Activated T-helper 1 cell treated with anti-CD3 and anti-CD28 coated beads, Interleukin-12 subunit alpha, Interleukin-12 subunit beta, Interleukin-2, Interleukin-4 antibody, amounts not matched to agents 30 ng/mL and 10 ng/mL and 1 ng/mL, durations not matched to agents 14 hours and 24 hours and 36 hours (primary cell): ENCODE results near the gene MS4A6A. TPM values are rescaled to one million over a fixed set of nuclear protein-coding genes. Genes with fewer than 3 reads are reported as not detected.
"Not testable (repeated sequence)": the region's sequence is repeated elsewhere in the genome, so short reads cannot be mapped to it uniquely, and the experiment has no call there.

Experiments used
- DNase-seq: peaks from one replicate; pipeline ENCODE4 v3.0.0; 2021; ENCODE audit warnings: low spot score
- H3K27ac Mint-ChIP-seq: one replicate; pipeline ENCODE4 v1.8.0; 2021; ENCODE audit warnings: mild to moderate bottlenecking, mixed read lengths
- H3K27me3 Mint-ChIP-seq: one replicate; pipeline ENCODE4 v1.8.0; 2022; ENCODE audit warnings: mild to moderate bottlenecking, moderate library complexity, mixed read lengths; ENCODE audit not compliant: insufficient read depth
- H3K36me3 Mint-ChIP-seq: one replicate; pipeline ENCODE4 v1.8.0; 2021; ENCODE audit warnings: low read depth, mixed read lengths
- H3K4me1 Mint-ChIP-seq: one replicate; pipeline ENCODE4 v1.8.0; 2021; ENCODE audit warnings: low read depth, mixed read lengths
- H3K4me3 Mint-ChIP-seq: one replicate; pipeline ENCODE4 v1.8.0; 2021; ENCODE audit warnings: mild to moderate bottlenecking, moderate library complexity, mixed read lengths
- H3K9me3 Mint-ChIP-seq: one replicate; pipeline ENCODE4 v1.8.0; 2021; ENCODE audit warnings: mixed read lengths
- intact Hi-C: fragments of 100-400 bp; cut with micrococcal nuclease; formaldehyde crosslinking; loops from one replicate; pipeline ENCODE4 v1.15.1; 2024
- total RNA-seq: library from RNA; stranded (reverse); gene quantifications from 2 replicates; pipeline ENCODE4 v1.2.3, GENCODE V29; 2022

The MS4A6A gene
- total RNA-seq, 1 donor from 2014 or later = not detected

- H3K4me1 Mint-ChIP-seq = no peaks in the 10 kb centered on the region
- no peak overlapping the region for H3K4me3 Mint-ChIP-seq
- no peak overlapping the region for H3K27ac Mint-ChIP-seq
- intact Hi-C loops = no loop called here
- peaks cover under 1% of the 10 kb centered on the region for H3K27me3 Mint-ChIP-seq
- H3K36me3 Mint-ChIP-seq = no peaks in the 10 kb centered on the region
- H3K9me3 Mint-ChIP-seq = no peaks in the 10 kb centered on the region
- no peak for DNase-seq
Measured at GRCh38 chr11:60143768-60144167, 39.1 kb downstream of the MS4A6A start.

DNA sequence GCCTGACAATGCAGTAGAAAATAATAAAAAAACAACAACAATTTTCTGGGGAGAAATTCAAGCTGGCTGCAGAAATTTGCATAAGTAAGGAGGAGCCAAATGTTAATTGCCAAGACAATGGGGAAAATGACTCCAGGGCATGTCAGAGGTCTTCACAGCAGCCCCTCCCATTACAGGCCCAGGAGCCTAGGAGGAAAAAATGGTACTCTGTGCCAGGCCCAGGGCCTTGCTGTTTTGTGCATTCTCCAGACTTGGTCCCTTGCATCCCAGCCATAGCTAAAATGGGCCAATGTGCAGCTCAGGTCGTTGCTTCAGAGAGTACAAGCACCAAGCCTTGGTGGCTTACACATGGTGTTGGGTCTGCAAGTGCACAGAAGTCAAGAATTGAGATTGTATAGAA is 49.0 kb downstream of the MS4A6A start:
- no peak for DNase-seq
- no peak overlapping the region for H3K27ac Mint-ChIP-seq
- peaks cover 2% of the 10 kb centered on the region for H3K27me3 Mint-ChIP-seq
- no peaks in the 10 kb centered on the region for H3K4me1 Mint-ChIP-seq
- H3K4me3 Mint-ChIP-seq = no peak overlapping the region
- no peaks in the 10 kb centered on the region for H3K36me3 Mint-ChIP-seq
- intact Hi-C loops = no loop called here
- H3K9me3 Mint-ChIP-seq = no peaks in the 10 kb centered on the region

DNA sequence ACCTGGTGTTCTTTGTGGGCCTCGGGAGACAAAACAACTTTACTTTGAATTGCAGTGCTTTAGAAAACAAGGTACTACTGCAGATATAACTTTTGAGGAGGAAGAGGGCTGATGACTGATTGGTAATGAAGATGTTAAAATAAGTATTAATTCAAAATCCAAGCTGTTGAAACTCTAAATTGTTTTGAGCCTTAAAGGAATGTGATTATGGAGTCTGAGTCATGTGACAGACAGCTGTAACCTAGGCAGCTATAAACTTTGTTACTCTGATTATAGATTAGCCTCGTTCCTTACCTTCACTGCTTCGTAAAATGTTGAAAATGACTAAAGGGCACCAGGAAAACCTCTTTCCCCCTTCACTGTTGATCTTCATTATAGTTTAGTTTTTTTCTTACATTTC is 51.0 kb downstream of the MS4A6A start:
- Mint-ChIP-seq H3K4me3 (no peak overlapping the region), H3K36me3 (no peaks in the 10 kb centered on the region), H3K27me3 (no peaks in the 10 kb centered on the region), H3K4me1 (no peaks in the 10 kb centered on the region), H3K9me3 (no peaks in the 10 kb centered on the region), H3K27ac (no peak overlapping the region)
- intact Hi-C loops = no loop called here
- DNase-seq = no peak

DNA sequence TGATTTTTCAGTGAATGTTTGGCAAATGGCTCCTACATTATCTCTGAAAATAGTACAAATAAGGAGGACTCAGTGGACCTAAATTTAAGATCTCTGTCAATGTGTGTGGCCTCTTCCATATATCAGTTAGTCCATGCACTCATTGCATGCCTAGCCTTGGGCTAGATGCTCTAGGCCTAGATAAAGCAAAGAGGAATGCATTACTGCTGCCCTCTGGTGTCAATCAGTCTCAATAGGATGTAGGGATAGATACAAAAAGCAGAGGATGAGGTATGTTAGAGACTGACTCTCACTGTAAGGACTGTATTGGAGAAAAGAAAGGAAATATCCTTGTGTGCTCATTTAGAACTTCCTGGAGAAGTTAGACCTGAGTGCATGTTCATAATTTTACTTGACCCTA is 52.4 kb downstream of the MS4A6A start:
- no peaks in the 10 kb centered on the region for H3K9me3 Mint-ChIP-seq
- no peak for DNase-seq
- H3K27ac Mint-ChIP-seq = no peak overlapping the region
- no peaks in the 10 kb centered on the region for H3K36me3 Mint-ChIP-seq
- H3K4me3 Mint-ChIP-seq = no peak overlapping the region
- intact Hi-C loops = loop anchor here (1.0 kb wide), 1 partner anchor 307 kb away; no protein-coding TSS in a partner anchor
- H3K4me1 Mint-ChIP-seq = no peaks in the 10 kb centered on the region
- no peaks in the 10 kb centered on the region for H3K27me3 Mint-ChIP-seq

DNA sequence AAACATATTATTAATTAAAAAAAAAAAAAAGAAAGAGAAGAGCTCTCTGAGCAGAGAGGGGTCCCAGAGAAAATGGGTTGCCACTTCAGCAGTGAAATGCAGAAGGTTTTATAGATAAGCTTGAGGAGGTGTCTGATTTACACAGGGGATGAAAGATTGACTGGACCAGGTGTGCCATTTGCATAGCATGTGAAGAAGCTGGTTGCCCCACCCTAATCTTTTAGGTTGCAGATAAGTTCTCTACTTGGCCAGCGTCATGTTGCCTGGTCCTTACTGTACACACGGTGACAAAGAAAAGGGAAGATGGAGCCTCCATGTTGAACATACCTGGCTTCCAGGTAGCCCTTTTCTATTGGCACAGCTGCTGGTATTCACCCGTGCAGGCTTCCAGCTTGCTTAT is 53.0 kb downstream of the MS4A6A start:
- intact Hi-C loops = loop anchor here (1.0 kb wide), 1 partner anchor 307 kb away; no protein-coding TSS in a partner anchor
- Mint-ChIP-seq H3K36me3 (no peaks in the 10 kb centered on the region), H3K4me3 (no peak overlapping the region)

DNA sequence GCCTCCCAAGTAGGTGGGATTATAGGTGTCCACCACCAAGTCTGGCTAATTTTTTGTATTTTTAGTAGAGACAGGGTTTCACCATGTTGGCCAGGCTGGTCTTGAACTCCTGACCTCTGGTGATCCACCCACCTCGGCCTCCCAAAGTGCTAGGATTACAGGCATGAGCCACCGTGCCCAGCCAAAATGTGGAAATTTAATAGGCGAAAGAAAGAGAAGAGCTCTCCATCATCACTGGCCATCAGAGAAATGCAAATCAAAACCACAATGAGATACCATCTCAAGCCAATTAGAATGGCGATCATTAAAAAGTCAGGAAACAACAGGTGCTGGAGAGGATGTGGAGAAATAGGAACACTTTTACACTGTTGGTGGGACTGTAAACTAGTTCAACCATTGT is 54.0 kb downstream of the MS4A6A start:
- intact Hi-C loops, H3K4me1 Mint-ChIP-seq, H3K36me3 Mint-ChIP-seq, H3K27ac Mint-ChIP-seq, H3K27me3 Mint-ChIP-seq, H3K4me3 Mint-ChIP-seq, DNase-seq, H3K9me3 Mint-ChIP-seq: not testable (repeated sequence)

More for the DNA sequence above, 53.0 kb downstream of the MS4A6A start:
- DNase-seq = no peak
- H3K4me1 Mint-ChIP-seq = no peaks in the 10 kb centered on the region
- no peak overlapping the region for H3K27ac Mint-ChIP-seq
- H3K27me3 Mint-ChIP-seq = no peaks in the 10 kb centered on the region
- no peaks in the 10 kb centered on the region for H3K9me3 Mint-ChIP-seq

DNA sequence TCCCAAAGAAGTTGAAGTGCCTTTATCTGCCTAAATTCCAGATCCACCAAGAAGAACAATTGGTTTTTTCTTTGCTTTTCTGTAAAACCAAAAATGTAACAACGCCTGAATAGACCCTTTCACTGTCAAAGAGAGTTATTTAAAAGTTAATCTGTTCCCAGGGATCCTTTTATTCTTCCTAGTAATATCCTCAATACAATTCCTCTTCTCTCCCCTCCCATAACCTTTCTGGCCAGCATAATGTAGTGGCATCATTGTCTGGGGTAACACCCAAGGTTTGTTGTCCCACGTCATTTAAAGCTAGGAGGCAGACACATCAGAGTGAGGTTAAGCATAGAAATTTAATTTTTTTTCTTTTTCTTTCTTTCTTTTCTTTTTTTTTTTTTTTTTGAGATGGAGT is 54.5 kb downstream of the MS4A6A start:
- Mint-ChIP-seq H3K36me3 (no peaks in the 10 kb centered on the region), H3K4me1 (no peaks in the 10 kb centered on the region), H3K4me3 (no peak overlapping the region), H3K27me3 (no peaks in the 10 kb centered on the region), H3K9me3 (no peaks in the 10 kb centered on the region), H3K27ac (no peak overlapping the region)
- no peak for DNase-seq
- intact Hi-C loops = no loop called here

GRCh38 chr11:60127311-60127811 is 55.5 kb downstream of the MS4A6A start:
- H3K9me3 Mint-ChIP-seq = no peaks in the 10 kb centered on the region
- DNase-seq = no peak
- no peaks in the 10 kb centered on the region for H3K36me3 Mint-ChIP-seq
- no peaks in the 10 kb centered on the region for H3K27me3 Mint-ChIP-seq
- no peaks in the 10 kb centered on the region for H3K4me1 Mint-ChIP-seq
- H3K4me3 Mint-ChIP-seq = no peak overlapping the region
- intact Hi-C loops = no loop called here
- H3K27ac Mint-ChIP-seq = no peak overlapping the region

DNA sequence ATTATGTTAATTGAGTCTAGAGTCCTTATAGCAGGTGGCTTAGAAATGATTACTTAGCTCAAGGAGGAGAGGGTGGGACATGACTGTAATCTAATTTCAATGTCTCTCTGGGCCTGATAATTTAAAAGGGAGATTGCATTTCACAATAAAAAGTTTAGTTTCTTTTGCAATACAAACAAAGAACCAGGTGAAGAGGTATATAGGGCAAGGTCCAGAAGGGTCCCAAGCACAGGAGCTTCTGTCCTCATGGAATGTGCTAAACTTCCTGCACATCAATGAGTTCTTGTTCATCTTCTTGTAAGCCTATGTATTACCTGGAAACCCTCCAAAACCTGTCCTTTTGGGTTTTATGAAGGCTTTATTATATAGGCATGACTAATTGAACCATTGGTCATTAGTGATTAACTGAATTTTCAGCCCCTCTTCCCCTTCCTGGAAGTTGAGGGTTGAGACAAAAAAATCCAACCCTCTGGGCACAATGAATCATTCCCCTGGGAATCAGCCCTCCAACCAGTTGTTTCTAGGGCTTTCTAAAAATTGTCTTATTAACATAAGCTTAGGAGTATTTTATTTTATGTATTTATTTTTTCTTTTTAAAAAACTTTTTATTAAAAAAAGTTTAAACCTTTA is 56.8 kb downstream of the MS4A6A start:
- no peak overlapping the region for H3K27ac Mint-ChIP-seq
- DNase-seq = no peak
- H3K36me3 Mint-ChIP-seq = no peaks in the 10 kb centered on the region
- no peaks in the 10 kb centered on the region for H3K27me3 Mint-ChIP-seq
- no peak overlapping the region for H3K4me3 Mint-ChIP-seq
- no peaks in the 10 kb centered on the region for H3K4me1 Mint-ChIP-seq
- H3K9me3 Mint-ChIP-seq = no peaks in the 10 kb centered on the region
- intact Hi-C loops = no loop called here

- Mint-ChIP-seq H3K27me3 (no peaks in the 10 kb centered on the region), H3K36me3 (no peaks in the 10 kb centered on the region), H3K27ac (no peak overlapping the region), H3K4me3 (no peak overlapping the region), H3K9me3 (no peaks in the 10 kb centered on the region), H3K4me1 (no peaks in the 10 kb centered on the region)
- intact Hi-C loops = no loop called here
- no peak for DNase-seq
Measured at GRCh38 chr11:60124802-60125432, 58.0 kb downstream of the MS4A6A start.

Other genes starting within 250 kb of the MS4A6A start
- gene OOSP1, start 244.7 kb downstream of the MS4A6A start, total RNA-seq = 0.27 TPM in 1 of 2 replicates, not detected in the other
- not detected in 2 replicates for gene OOSP4A, start 219.1 kb downstream of the MS4A6A start, total RNA-seq
- not detected in 2 replicates for gene OOSP4B, start 165.9 kb downstream of the MS4A6A start, total RNA-seq
- not detected in 2 replicates for gene OOSP2, start 142.7 kb downstream of the MS4A6A start, total RNA-seq
- gene MS4A3, start 126.4 kb downstream of the MS4A6A start, total RNA-seq = not detected in 2 replicates
- gene MS4A2, start 94.4 kb downstream of the MS4A6A start, total RNA-seq = not detected in 2 replicates
- not detected in 2 replicates for gene MS4A4E, start 60.1 kb upstream of the MS4A6A start, total RNA-seq
- gene MS4A4A, start 97.6 kb upstream of the MS4A6A start, total RNA-seq = not detected in 2 replicates
- not detected in 2 replicates for gene MS4A6E, start 144.2 kb upstream of the MS4A6A start, total RNA-seq
- not detected in 2 replicates for gene MS4A7, start 195.4 kb upstream of the MS4A6A start, total RNA-seq
- gene MS4A14, start 213.4 kb upstream of the MS4A6A start, total RNA-seq = not detected in 2 replicates
- gene MS4A5, start 246.5 kb upstream of the MS4A6A start, total RNA-seq = not detected in 2 replicates